HEK293 (cell line): ENCODE measurements around the gene MLXIPL.
A peak's percentile ranks its signal among the peaks of the same experiment; 100 is the strongest.
"Not testable (repeated sequence)": the region's sequence is repeated elsewhere in the genome, so short reads cannot be mapped to it uniquely, and the experiment has no call there.

ENCODE experiments used
- CTCF ChIA-PET: fragments of 350-600 bp; formaldehyde crosslinking; extraction: SDS; loops from one replicate; lab custom pipeline; 2021; ENCODE audit warnings: antibody characterized with exemption; lab: Yijun Ruan, JAX
- POLR2A ChIA-PET: fragments of 300-600 bp; formaldehyde crosslinking; extraction: SDS; loops from one replicate; lab custom pipeline; 2020; ENCODE audit warnings: antibody characterized with exemption, inconsistent platforms; lab: Yijun Ruan, JAX
- H3K27ac ChIP-seq: fragments of 200-500 bp; sonication (Bioruptor generic); 2 replicates; pipeline ENCODE4 v1.5.1; 2014; ENCODE audit warnings: low read depth, low read length, control low read depth, inconsistent platforms; ENCODE audit errors: extremely low read depth
- H3K36me3 ChIP-seq, 2 experiments: fragments of 200-500 bp in 1 of 2; sonication (Bioruptor generic) in 1 of 2; 1 replicate in 1 of 2; 2 replicates in 1 of 2; pipeline ENCODE4 v1.5.1; 2014 to 2017; ENCODE audit warnings: inconsistent platforms in 2 of 2, low read length in 2 of 2; ENCODE audit not compliant: control insufficient read depth in 2 of 2, insufficient read depth in 1 of 2
- H3K4me1 ChIP-seq: fragments of 200-500 bp; sonication (Bioruptor generic); 2 replicates; pipeline ENCODE4 v1.5.1; 2014; ENCODE audit warnings: mild to moderate bottlenecking, low read length, inconsistent platforms; ENCODE audit not compliant: control insufficient read depth, insufficient read depth
- H3K4me3 ChIP-seq: 2 replicates; pipeline ENCODE4 v1.5.1; 2011; ENCODE audit warnings: low read depth, mild to moderate bottlenecking, control low read depth, low read length, moderate library complexity
- H3K9me3 ChIP-seq: fragments of 200-500 bp; sonication (Bioruptor generic); 2 replicates; pipeline ENCODE4 v1.5.1; 2014; ENCODE audit warnings: low read depth, low read length, inconsistent platforms; ENCODE audit not compliant: control insufficient read depth, insufficient read depth
- EGR2 ChIP-seq: fragments of 450-650 bp; formaldehyde crosslinking; IDR thresholded peaks from 2 replicates; pipeline ENCODE4 v1.5.1; 2016; ENCODE audit warnings: low read depth, missing biosample characterization, missing genetic modification characterization
- MEIS1 ChIP-seq: sonication (generic); formaldehyde crosslinking; IDR thresholded peaks from 2 replicates; pipeline ENCODE4 v1.8.1; 2022; ENCODE audit warnings: missing genetic modification reagents, mild to moderate bottlenecking, borderline replicate concordance
- PRDM1 ChIP-seq: fragments of 450-650 bp; formaldehyde crosslinking; IDR thresholded peaks from 2 replicates; pipeline ENCODE4; 2016; ENCODE audit warnings: missing biosample characterization, missing genetic modification characterization
- ZBTB49 ChIP-seq: fragments of 450-650 bp; formaldehyde crosslinking; IDR thresholded peaks from 2 replicates; pipeline ENCODE4 v1.5.1; 2016; ENCODE audit warnings: missing biosample characterization, missing genetic modification characterization, low read depth
- ZFHX2 ChIP-seq: fragments of 450-650 bp; formaldehyde crosslinking; conservative IDR thresholded peaks from 2 replicates; pipeline ENCODE4 v1.5.1; 2016; ENCODE audit warnings: missing biosample characterization, missing genetic modification characterization
- ZNF121 ChIP-seq: fragments of 450-650 bp; formaldehyde crosslinking; IDR thresholded peaks from 2 replicates; pipeline ENCODE4 v1.5.1; 2016; ENCODE audit warnings: missing biosample characterization, missing genetic modification characterization
- ZNF148 ChIP-seq: fragments of 450-650 bp; formaldehyde crosslinking; IDR thresholded peaks from 2 replicates; pipeline ENCODE4 v1.5.0; 2017; ENCODE audit warnings: missing biosample characterization, missing genetic modification characterization, borderline replicate concordance
- ZNF280D ChIP-seq: fragments of 450-650 bp; formaldehyde crosslinking; IDR thresholded peaks from 2 replicates; pipeline ENCODE4 v1.5.1; 2016; ENCODE audit warnings: missing biosample characterization, missing genetic modification characterization
- ZNF324 ChIP-seq: fragments of 450-650 bp; formaldehyde crosslinking; IDR thresholded peaks from 2 replicates; pipeline ENCODE4 v1.5.1; 2016; ENCODE audit warnings: missing biosample characterization, missing genetic modification characterization
- ZNF354C ChIP-seq: fragments of 450-650 bp; formaldehyde crosslinking; IDR thresholded peaks from 2 replicates; pipeline ENCODE4 v1.5.1; 2016; ENCODE audit warnings: missing biosample characterization, missing genetic modification characterization, low read depth, borderline replicate concordance
- ZNF362 ChIP-seq: fragments of 450-650 bp; formaldehyde crosslinking; IDR thresholded peaks from 2 replicates; pipeline ENCODE4 v1.5.1; 2016; ENCODE audit warnings: missing biosample characterization, missing genetic modification characterization
- ZNF398 ChIP-seq: fragments of 450-650 bp; formaldehyde crosslinking; IDR thresholded peaks from 2 replicates; pipeline ENCODE4 v1.5.1; 2017; ENCODE audit warnings: missing biosample characterization, missing genetic modification characterization
- ZNF707 ChIP-seq: fragments of 450-650 bp; formaldehyde crosslinking; IDR thresholded peaks from 2 replicates; pipeline ENCODE4 v1.5.1; 2016; ENCODE audit warnings: missing biosample characterization, missing genetic modification characterization

MLXIPL gene

GRCh38 chr7:73618538-73618937, 5.8 kb downstream of the MLXIPL start (continued):
- TF ChIP-seq ZNF354C (tag by site-specific recombination) (no peak), ZNF280D (tag by site-specific recombination) (no peak), EGR2 (tag by site-specific recombination) (no peak), ZBTB49 (tag by site-specific recombination) (no peak), ZFHX2 (no peak), ZNF362 (tag by site-specific recombination) (no peak), PRDM1 (tag by site-specific recombination) (no peak), ZNF398 (tag by site-specific recombination) (no peak)
- TF ChIP-seq, all 188 proteins: peak for 0

GRCh38 chr7:73617520-73617919, 6.8 kb downstream of the MLXIPL start:
- CTCF ChIA-PET: interaction anchor here (0.6 to 3.4 kb wide), 3 partner anchors 11 to 108 kb away, joined by 4 to 13 read pairs (median 5); no protein-coding TSS in a partner anchor
- POLR2A ChIA-PET, H3K9me3 ChIP-seq, H3K27ac ChIP-seq, H3K4me3 ChIP-seq, H3K4me1 ChIP-seq: not testable (repeated sequence)
- TF ChIP-seq ZNF121 (tag by site-specific recombination): peak; percentile 90
- peaks cover 0 to 11% of the 10 kb centered on the region in 2 experiments; a peak in 1 of 3 replicates for H3K36me3 ChIP-seq

GRCh38 chr7:73615886-73616285, 8.4 kb downstream of the MLXIPL start:
- ChIA-PET POLR2A (no interaction called here), CTCF (interaction anchor here (0.5 to 3.4 kb wide), 4 partner anchors 9 to 295 kb away, joined by 3 to 13 read pairs (median 6); no protein-coding TSS in a partner anchor)
- Histone ChIP-seq H3K4me3 (no peak overlapping the region), H3K27ac (no peak overlapping the region), H3K9me3 (no peaks in the 10 kb centered on the region)
- TF ChIP-seq MEIS1 (no peak), ZNF148 (tag by site-specific recombination) (no peak), ZNF707 (tag by site-specific recombination) (no peak), ZNF324 (no peak)
- TF ChIP-seq, all 188 proteins: peak for 0
- Histone ChIP-seq H3K36me3 (peaks cover 0 to 11% of the 10 kb centered on the region in 2 experiments; a peak in 1 of 3 replicates), H3K4me1 (peaks cover 7% of the 10 kb centered on the region)
